Neural cell (in vitro differentiated cells): Measurements from ENCODE around the gene CDR2L. TPM values are rescaled to one million over a fixed set of nuclear protein-coding genes. Genes with fewer than 3 reads are reported as not detected.
A peak's percentile ranks its signal among the peaks of the same experiment; 100 is the strongest.

ENCODE experiments used
- H2AFZ ChIP-seq: fragments of 200-600, 300-800 bp; sonication (generic), shearing (Covaris generic); 2 replicates; pipeline ENCODE4 v1.6.0; 2014; ENCODE audit warnings: low read depth, mild to moderate bottlenecking, antibody characterized with exemption, low read length, moderate library complexity
- H3F3A ChIP-seq: fragments of 200-600 bp; shearing (Covaris generic); 2 replicates; pipeline ENCODE4 v1.6.1; 2016; ENCODE audit warnings: mild to moderate bottlenecking, moderate library complexity, mixed read lengths, antibody characterized with exemption, low read length; ENCODE audit not compliant: insufficient read depth, poor library complexity, severe bottlenecking
- H3K27ac ChIP-seq: fragments of 200-600, 300-800 bp; sonication (generic), shearing (Covaris generic); 2 replicates; pipeline ENCODE4 v1.5.1; 2014; ENCODE audit warnings: mild to moderate bottlenecking, low read length, moderate library complexity
- H3K27me3 ChIP-seq: fragments of 300-800, 200-600 bp; sonication (generic), shearing (Covaris generic); 2 replicates; pipeline ENCODE4 v1.6.0; 2014; ENCODE audit warnings: mild to moderate bottlenecking, low read depth, low read length, moderate library complexity; ENCODE audit not compliant: insufficient read depth
- H3K36me3 ChIP-seq: fragments of 300-800, 200-600 bp; sonication (generic), shearing (Covaris generic); 2 replicates; pipeline ENCODE4 v1.5.1; 2014; ENCODE audit warnings: mild to moderate bottlenecking, antibody characterized with exemption, low read length, moderate library complexity; ENCODE audit not compliant: insufficient read depth
- H3K4me2 ChIP-seq: fragments of 300-800, 200-600 bp; sonication (generic), shearing (Covaris generic); 2 replicates; pipeline ENCODE4 v1.6.0; 2014; ENCODE audit warnings: mild to moderate bottlenecking, low read length
- H3K4me3 ChIP-seq: fragments of 300-800, 200-600 bp; sonication (generic), shearing (Covaris generic); 2 replicates; pipeline ENCODE4 v1.5.1; 2014; ENCODE audit warnings: mild to moderate bottlenecking, low read length, moderate library complexity
- H3K79me2 ChIP-seq: fragments of 200-600 bp; shearing (Covaris generic); replicated peaks from 2 replicates; pipeline ENCODE4 v1.6.0; 2014; ENCODE audit warnings: mild to moderate bottlenecking, low read length, moderate library complexity; ENCODE audit not compliant: insufficient read depth
- H3K9ac ChIP-seq: fragments of 300-800, 200-600 bp; sonication (generic), shearing (Covaris generic); 2 replicates; pipeline ENCODE4 v1.6.1; 2016; ENCODE audit warnings: mild to moderate bottlenecking, low read length, mixed read lengths
- H3K9me2 ChIP-seq: fragments of 200-600 bp; shearing (Covaris generic); 2 replicates; pipeline ENCODE4 v1.6.1; 2016; ENCODE audit warnings: mild to moderate bottlenecking, low read length, mixed read lengths; ENCODE audit not compliant: insufficient read depth
- H3K9me3 ChIP-seq: fragments of 200-600, 300-800 bp; sonication (generic), shearing (Covaris generic); 2 replicates; pipeline ENCODE4 v1.6.1; 2016; ENCODE audit warnings: mild to moderate bottlenecking, mixed run types, low read length, moderate library complexity, mixed read lengths
- H4K20me1 ChIP-seq: fragments of 200-600 bp; shearing (Covaris generic); 2 replicates; pipeline ENCODE4 v1.6.1; 2016; ENCODE audit warnings: mild to moderate bottlenecking, mixed run types; ENCODE audit not compliant: insufficient read depth
- EP300 ChIP-seq: fragments of 450-650 bp; conservative IDR thresholded peaks from 2 replicates; pipeline ENCODE4 v1.6.1; 2014; ENCODE audit warnings: antibody characterized with exemption, mild to moderate bottlenecking, moderate library complexity; ENCODE audit not compliant: poor library complexity, severe bottlenecking
- MXI1 ChIP-seq: fragments of 450-650 bp; conservative IDR thresholded peaks from 2 replicates; pipeline ENCODE4 v1.6.1; 2014; ENCODE audit warnings: antibody characterized with exemption, mild to moderate bottlenecking; ENCODE audit not compliant: poor library complexity, severe bottlenecking
- POLR2AphosphoS5 ChIP-seq: IDR thresholded peaks from 2 replicates; pipeline ENCODE4 v1.6.1; 2012
- SMC3 ChIP-seq: fragments of 450-650 bp; conservative IDR thresholded peaks from 2 replicates; pipeline ENCODE4 v1.6.1; 2014; ENCODE audit warnings: antibody characterized with exemption, mild to moderate bottlenecking, moderate library complexity; ENCODE audit not compliant: poor library complexity
- TAF1 ChIP-seq: IDR thresholded peaks from 2 replicates; pipeline ENCODE4 v1.6.1; 2012; ENCODE audit warnings: low read depth
- polyA plus RNA-seq: library from polyadenylated mRNA; depleted of rRNA; stranded (reverse); fragments of >200 nt; gene quantifications from 2 replicates; pipeline ENCODE4 v1.2.3, GENCODE V29; 2014
- TF ChIP-seq, protein P1 (sequence below): IDR thresholded peaks from 2 replicates; pipeline ENCODE4 v1.6.1; 2012; ENCODE audit warnings: borderline replicate concordance

Gene CDR2L
- polyA plus RNA-seq, 1 donor from 2014 or later = 8.1 TPM

GRCh38 chr17:74971842-74972106, 15.7 kb upstream of the CDR2L start:
- H3K27ac ChIP-seq = peak overlapping the region; percentile 12
- no peak for TF ChIP-seq EP300
- peak overlapping the region; percentile 81 for H3K4me2 ChIP-seq
- H3K9ac ChIP-seq = peak overlapping the region; percentile 83
- H2AFZ ChIP-seq = peak overlapping the region; percentile 65
- no peaks in the 10 kb centered on the region for H3K9me3 ChIP-seq
- peaks cover 5% of the 10 kb centered on the region for H3K79me2 ChIP-seq
- H3K4me3 ChIP-seq = peak overlapping the region; percentile 96
- no peaks in the 10 kb centered on the region for H3K36me3 ChIP-seq
- H3K27me3 ChIP-seq = peaks cover 8% of the 10 kb centered on the region
- H3K9me2 ChIP-seq = no peaks in the 10 kb centered on the region
- H4K20me1 ChIP-seq = no peaks in the 10 kb centered on the region
- no peaks in the 10 kb centered on the region for H3F3A ChIP-seq

DNA sequence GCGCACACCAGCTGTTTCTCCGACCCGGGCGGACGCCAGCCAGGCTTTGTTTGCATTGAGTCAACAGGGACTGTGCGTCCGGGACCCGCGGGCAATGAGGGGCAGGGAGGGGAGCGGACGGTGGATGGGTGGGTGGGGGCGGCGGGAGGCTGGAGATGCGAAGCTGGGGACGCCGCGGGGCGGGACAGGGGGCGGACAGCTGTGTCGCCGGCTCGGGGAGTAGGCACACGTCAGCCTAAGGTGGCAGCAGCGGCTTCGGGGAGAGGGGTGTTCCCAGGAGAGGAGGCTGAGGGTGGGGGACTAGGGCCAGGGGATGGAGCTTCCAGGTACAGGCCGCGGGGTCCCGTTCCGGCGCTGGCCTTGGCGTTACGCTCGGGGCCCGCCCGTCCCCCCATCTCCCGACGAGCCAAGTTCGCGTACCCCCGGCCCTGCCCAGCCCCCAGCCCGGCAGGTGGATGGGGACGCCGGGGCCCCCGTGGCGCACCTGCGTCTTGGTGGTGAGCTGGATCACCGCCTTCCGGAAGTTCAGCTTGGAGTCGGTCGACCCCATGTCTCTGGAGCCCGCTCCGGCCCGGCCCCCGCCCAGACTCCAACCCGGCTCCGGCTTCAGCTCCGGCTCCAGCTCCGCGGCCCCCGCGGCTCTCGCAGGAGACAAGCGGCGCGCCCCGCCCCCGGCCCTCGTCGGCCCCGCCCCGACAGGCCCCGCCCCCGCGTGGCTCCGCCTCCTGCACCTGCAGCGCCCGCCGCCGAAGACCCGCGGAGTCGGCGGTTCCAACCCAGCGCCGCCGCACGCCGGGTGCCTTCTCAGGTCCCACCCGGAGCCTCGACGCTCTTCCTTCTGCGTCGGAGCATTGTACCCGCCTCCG, 15.1 kb upstream of the CDR2L start, which contains the start of gene HID1:
Gene HID1 (minus strand): TSS at position 653 of the 866 bp plus-strand sequence. CDS start 103 bp downstream, at position 550.
- Histone ChIP-seq H3K27me3 (peaks cover 8% of the 10 kb centered on the region), H3K36me3 (no peaks in the 10 kb centered on the region), H3K4me2 (peak within 1 kb of the TSS; percentile 81), H3K79me2 (peaks cover 5% of the 10 kb centered on the region), H3K9me2 (no peaks in the 10 kb centered on the region), H4K20me1 (no peaks in the 10 kb centered on the region), H3F3A (no peaks in the 10 kb centered on the region), H2AFZ (peak within 1 kb of the TSS; percentile 65), H3K9me3 (no peaks in the 10 kb centered on the region), H3K4me3 (peak within 1 kb of the TSS; percentile 96), H3K9ac (peak within 1 kb of the TSS; percentile 83), H3K27ac (peak within 1 kb of the TSS; percentile 47)
- no peak for TF ChIP-seq EP300
- no peak for TF ChIP-seq TAF1
- TF ChIP-seq SMC3 = no peak
- TF ChIP-seq MXI1 = no peak
- TF ChIP-seq POLR2AphosphoS5 = peak; percentile 63
- TF ChIP-seq, protein P1, sequence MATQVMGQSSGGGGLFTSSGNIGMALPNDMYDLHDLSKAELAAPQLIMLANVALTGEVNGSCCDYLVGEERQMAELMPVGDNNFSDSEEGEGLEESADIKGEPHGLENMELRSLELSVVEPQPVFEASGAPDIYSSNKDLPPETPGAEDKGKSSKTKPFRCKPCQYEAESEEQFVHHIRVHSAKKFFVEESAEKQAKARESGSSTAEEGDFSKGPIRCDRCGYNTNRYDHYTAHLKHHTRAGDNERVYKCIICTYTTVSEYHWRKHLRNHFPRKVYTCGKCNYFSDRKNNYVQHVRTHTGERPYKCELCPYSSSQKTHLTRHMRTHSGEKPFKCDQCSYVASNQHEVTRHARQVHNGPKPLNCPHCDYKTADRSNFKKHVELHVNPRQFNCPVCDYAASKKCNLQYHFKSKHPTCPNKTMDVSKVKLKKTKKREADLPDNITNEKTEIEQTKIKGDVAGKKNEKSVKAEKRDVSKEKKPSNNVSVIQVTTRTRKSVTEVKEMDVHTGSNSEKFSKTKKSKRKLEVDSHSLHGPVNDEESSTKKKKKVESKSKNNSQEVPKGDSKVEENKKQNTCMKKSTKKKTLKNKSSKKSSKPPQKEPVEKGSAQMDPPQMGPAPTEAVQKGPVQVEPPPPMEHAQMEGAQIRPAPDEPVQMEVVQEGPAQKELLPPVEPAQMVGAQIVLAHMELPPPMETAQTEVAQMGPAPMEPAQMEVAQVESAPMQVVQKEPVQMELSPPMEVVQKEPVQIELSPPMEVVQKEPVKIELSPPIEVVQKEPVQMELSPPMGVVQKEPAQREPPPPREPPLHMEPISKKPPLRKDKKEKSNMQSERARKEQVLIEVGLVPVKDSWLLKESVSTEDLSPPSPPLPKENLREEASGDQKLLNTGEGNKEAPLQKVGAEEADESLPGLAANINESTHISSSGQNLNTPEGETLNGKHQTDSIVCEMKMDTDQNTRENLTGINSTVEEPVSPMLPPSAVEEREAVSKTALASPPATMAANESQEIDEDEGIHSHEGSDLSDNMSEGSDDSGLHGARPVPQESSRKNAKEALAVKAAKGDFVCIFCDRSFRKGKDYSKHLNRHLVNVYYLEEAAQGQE = peak; percentile 20

DNA sequence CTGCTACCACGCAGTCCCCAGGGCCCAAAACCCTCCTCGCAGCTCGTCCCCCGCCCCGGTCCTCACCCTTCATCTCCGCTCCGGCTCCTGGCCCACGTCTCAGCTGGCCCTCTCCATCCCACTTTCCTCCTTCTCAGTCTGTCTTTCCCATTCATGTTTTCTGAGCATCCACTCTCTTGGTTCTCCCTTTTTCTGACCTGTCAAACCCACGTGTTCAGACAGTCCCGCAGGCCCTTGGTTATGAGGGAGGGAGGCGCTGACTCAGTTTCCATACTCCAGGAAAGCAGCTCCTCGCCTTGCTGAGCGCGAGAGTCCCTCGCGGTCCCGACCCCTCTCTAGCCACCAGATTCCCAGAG, 14.5 kb upstream of the CDR2L start:
- Histone ChIP-seq H3K79me2 (peaks cover 5% of the 10 kb centered on the region), H3K9ac (peak overlapping the region; percentile 83), H3K4me3 (peak overlapping the region; percentile 96), H3K27me3 (peaks cover 8% of the 10 kb centered on the region), H4K20me1 (no peaks in the 10 kb centered on the region), H3K4me2 (peak overlapping the region; percentile 65), H3K36me3 (no peaks in the 10 kb centered on the region), H3K9me3 (no peaks in the 10 kb centered on the region), H3K27ac (peak overlapping the region; percentile 5), H3F3A (no peaks in the 10 kb centered on the region), H3K9me2 (no peaks in the 10 kb centered on the region), H2AFZ (peak overlapping the region; percentile 40)
- TF ChIP-seq EP300 (no peak), POLR2AphosphoS5 (no peak)
